K562 (cell line): ENCODE data around the gene ACACB. TPM values are rescaled to one million over a fixed set of nuclear protein-coding genes. Genes with fewer than 3 reads are reported as not detected.

Experiments used
- ATAC-seq: fragments of 200-7000 bp; cut with Tn5 transposase; 3 replicates; pipeline ENCODE4 v1.9.1; 2020; ENCODE audit warnings: moderate library complexity
- BruUV-seq: library from RNA; stranded (reverse); fragments of 400-500 nt; replicated peaks from 2 replicates; lab custom pipeline; 2021; lab: Mats Ljungman, UMichigan
- CTCF ChIA-PET: fragments of 300-600 bp; formaldehyde crosslinking; extraction: SDS; loops from one replicate; lab custom pipeline; 2021; ENCODE audit warnings: low intra/inter-chr PET ratio; lab: Yijun Ruan, JAX
- POLR2A ChIA-PET: fragments of 300-600, 350-650 bp; sonication (Branson Sonifier 250); formaldehyde crosslinking; extraction: SDS; loops from one replicate; lab custom pipeline; 2021; ENCODE audit warnings: antibody characterized with exemption, inconsistent platforms; lab: Yijun Ruan, JAX
- DNase-seq, 4 experiments: peaks; one replicate each; pipeline versions ENCODE4 v3.0.0 to v3.0.0-alpha.2; 2011 to 2018; ENCODE audit warnings: low spot score in 3 of 4, mixed read lengths in 3 of 4; ENCODE audit errors: extremely low read depth in 1 of 4
- FAIRE-seq: peaks from 2 replicates; lab custom pipeline; 2011; peaks lifted over from hg19 to GRCh38; lab: Jason Lieb, UNC
- H2AFZ ChIP-seq: 2 replicates; pipeline ENCODE4 v1.6.0; 2011; ENCODE audit warnings: low read depth, low read length, control low read depth, inconsistent platforms
- H3K27ac ChIP-seq: fragments of 200-600 bp; 3 replicates; pipeline ENCODE4 v1.8.0; 2011; ENCODE audit warnings: low read depth, mild to moderate bottlenecking, control low read depth, inconsistent platforms, low read length, moderate library complexity, mixed read lengths; ENCODE audit errors: extremely low read depth
- H3K27me3 ChIP-seq, 2 experiments: fragments of 300-600 bp in 1 of 2; 2 replicates in 1 of 2; 3 replicates in 1 of 2; pipeline versions ENCODE4 v1.6.0 to v1.8.0; 2011; ENCODE audit warnings: inconsistent platforms in 2 of 2, low read length in 2 of 2, mild to moderate bottlenecking in 1 of 2, mixed read lengths in 1 of 2, moderate library complexity in 1 of 2; ENCODE audit not compliant: control insufficient read depth in 2 of 2, insufficient read depth in 2 of 2
- H3K36me3 ChIP-seq: fragments of 300-600 bp; 3 replicates; pipeline ENCODE4 v1.8.0; 2011; ENCODE audit warnings: mild to moderate bottlenecking, low read length, inconsistent platforms; ENCODE audit not compliant: control insufficient read depth, insufficient read depth
- H3K4me1 ChIP-seq, 2 experiments: fragments of 200-600 bp in 1 of 2; replicated peaks in 1 of 2; 2 replicates in 1 of 2; 3 replicates in 1 of 2; pipeline versions ENCODE4 v1.5.1 to v1.8.0; 2011; ENCODE audit warnings: inconsistent platforms in 2 of 2, low read length in 2 of 2, mild to moderate bottlenecking in 1 of 2, mixed read lengths in 1 of 2, moderate library complexity in 1 of 2; ENCODE audit not compliant: control insufficient read depth in 2 of 2, insufficient read depth in 2 of 2
- H3K4me2 ChIP-seq: 2 replicates; pipeline ENCODE4 v1.6.1; 2011; ENCODE audit warnings: low read length, control low read depth, inconsistent platforms, mixed read lengths; ENCODE audit not compliant: insufficient read depth
- H3K4me3 ChIP-seq: fragments of 200-600 bp; sonication (generic), shearing (Covaris generic); 2 replicates; pipeline ENCODE4 v1.5.1; 2016; ENCODE audit warnings: control low read depth, inconsistent platforms
- H3K79me2 ChIP-seq: fragments of 200-600 bp; 3 replicates; pipeline ENCODE4 v1.8.0; 2011; ENCODE audit warnings: low read length, inconsistent platforms; ENCODE audit not compliant: control insufficient read depth, insufficient read depth
- H3K9ac ChIP-seq, 2 experiments: 2 replicates each; pipeline versions ENCODE4 v1.6.0 to v1.6.1; 2011; ENCODE audit warnings: low read depth in 2 of 2, low read length in 2 of 2, control low read depth in 1 of 2, inconsistent platforms in 1 of 2, mild to moderate bottlenecking in 1 of 2, mixed read lengths in 1 of 2; ENCODE audit not compliant: insufficient read depth in 1 of 2
- H3K9me1 ChIP-seq: one replicate; pipeline ENCODE4 v1.6.0; 2011; ENCODE audit warnings: inconsistent platforms, mild to moderate bottlenecking, low read length, moderate library complexity; ENCODE audit not compliant: control insufficient read depth, insufficient read depth
- H3K9me3 ChIP-seq: replicated peaks from 2 replicates; pipeline ENCODE4 v1.5.1; 2011; ENCODE audit warnings: low read depth, low read length, inconsistent platforms; ENCODE audit not compliant: control insufficient read depth, insufficient read depth
- H4K20me1 ChIP-seq: replicated peaks from 2 replicates; pipeline ENCODE4 v1.6.1; 2011; ENCODE audit warnings: low read length, inconsistent platforms, mixed read lengths; ENCODE audit not compliant: control insufficient read depth, insufficient read depth
- ATF1 ChIP-seq, 2 experiments: fragments of 450-650 bp in 1 of 2; IDR thresholded peaks; 2 replicates each; pipeline ENCODE4 v1.6.1; 2016; ENCODE audit warnings: missing compliant biosample characterization in 1 of 2, missing genetic modification characterization in 1 of 2
- BRD9 ChIP-seq: fragments of 450-650 bp; IDR thresholded peaks from 2 replicates; pipeline ENCODE4 v1.6.1; 2018; ENCODE audit warnings: low read depth; ENCODE audit not compliant: partially characterized antibody
- CBX2 ChIP-seq: fragments of 200-600 bp; sonication (generic); IDR thresholded peaks from one replicate; pipeline ENCODE4 v1.6.1; 2012; ENCODE audit warnings: mild to moderate bottlenecking, low read length, inconsistent platforms; ENCODE audit not compliant: insufficient read depth, poor library complexity, severe bottlenecking
- HLTF ChIP-seq: fragments of 450-650 bp; IDR thresholded peaks from 2 replicates; pipeline ENCODE4 v1.6.1; 2016
- IRF2 ChIP-seq: sonication (generic); formaldehyde crosslinking; IDR thresholded peaks from 2 replicates; pipeline ENCODE4 v1.8.1; 2022; ENCODE audit warnings: mild to moderate bottlenecking, missing genetic modification reagents
- KDM1A ChIP-seq, 2 experiments: fragments of 450-650 bp; IDR thresholded peaks; 2 replicates each; pipeline ENCODE4 v1.6.1; 2016; ENCODE audit warnings: mild to moderate bottlenecking in 2 of 2
- NUFIP1 ChIP-seq: fragments of 450-650 bp; IDR thresholded peaks from 2 replicates; pipeline ENCODE4 v1.6.1; 2018; ENCODE audit not compliant: partially characterized antibody
- PML ChIP-seq: IDR thresholded peaks from 2 replicates; pipeline ENCODE4 v1.6.1; 2012; ENCODE audit warnings: low read length, inconsistent platforms
- RUNX1 ChIP-seq: sonication (generic); IDR thresholded peaks from 2 replicates; pipeline ENCODE4 v1.6.1; 2016; ENCODE audit warnings: antibody characterized with exemption, low read depth
- SMAD3 ChIP-seq: fragments of 450-650 bp; formaldehyde crosslinking; conservative IDR thresholded peaks from 2 replicates; pipeline ENCODE4 v1.4.0; 2020; ENCODE audit warnings: mild to moderate bottlenecking
- TBL1XR1 ChIP-seq, 2 experiments: IDR thresholded peaks; 2 replicates each; pipeline ENCODE4 v1.6.1; 2012; ENCODE audit warnings: improper control_type of control experiment in 2 of 2, low read length in 2 of 2, mild to moderate bottlenecking in 1 of 2
- TBP ChIP-seq: optimal IDR thresholded peaks from 2 replicates; pipeline ENCODE3; 2011; ENCODE audit warnings: low read depth, low read length, improper control_type of control experiment
- TCFL5 ChIP-seq: fragments of 250-450 bp; sonication (Bioruptor Pico); conservative IDR thresholded peaks from 2 replicates; pipeline ENCODE4 v1.6.1; 2021; ENCODE audit warnings: mild to moderate bottlenecking, moderate library complexity, matching md5 sums
- YBX1 ChIP-seq: fragments of 450-650 bp; IDR thresholded peaks from 2 replicates; pipeline ENCODE4 v1.7.1; 2016; ENCODE audit warnings: mild to moderate bottlenecking
- ZNF324 ChIP-seq: fragments of 250-450 bp; sonication (Bioruptor Pico); IDR thresholded peaks from 2 replicates; pipeline ENCODE4 v1.4.0; 2020; ENCODE audit warnings: mild to moderate bottlenecking
- WGBS: fragments of 100-300 bp; shearing (Covaris generic); methylation state at CpG from one replicate; pipeline ENCODE4 v1.1.6; 2016; ENCODE audit warnings: low coverage, mixed read lengths; ENCODE audit not compliant: insufficient coverage; ENCODE audit errors: missing lambda C conversion rate; 5-methylcytosine and 5-hydroxymethylcytosine counted together
- in situ Hi-C: fragments of 300-500 bp; cut with MboI; formaldehyde crosslinking; loops from 4 replicates; pipeline ENCODE4 v1.15.0; 2018; ENCODE audit warnings: inconsistent platforms, mixed read lengths
- intact Hi-C: fragments of 100-400 bp; cut with micrococcal nuclease; formaldehyde crosslinking; loops from 2 replicates; pipeline ENCODE4 v1.14.2; 2022
- polyA plus RNA-seq, 8 experiments: library from polyadenylated mRNA; depleted of rRNA in 4 of 8; stranded (reverse) in 5 of 8; unstranded in 3 of 8; fragments of >200 nt; fragmentation: Nextera tagmentation in 2 of 8; fragmentation: Illumina TruSeq in 1 of 8; extraction: Ambion mirVana in 2 of 8; extraction: Trizol in 1 of 8; gene quantifications; 2 replicates each; pipeline versions ENCODE4 v1.2.1 to v1.2.3, GENCODE V29; 2011 to 2014; ENCODE audit warnings: inconsistent platforms in 1 of 8, missing spikeins in 1 of 8
- total RNA-seq, 7 experiments: library from RNA; depleted of rRNA in 6 of 7; stranded (reverse); fragments of >200 nt in 6 of 7; fragmentation: Illumina TruSeq in 2 of 7; extraction: Trizol in 2 of 7; gene quantifications; 2 replicates each; pipeline versions ENCODE4 v1.2.1 to v1.2.3, GENCODE V29; 2011 to 2021; ENCODE audit warnings: low replicate concordance in 1 of 7
- TF ChIP-seq, protein P1 (sequence below): fragments of 450-650 bp; IDR thresholded peaks from 2 replicates; pipeline ENCODE4 v1.6.1; 2016; ENCODE audit warnings: borderline replicate concordance
- TF ChIP-seq, protein P2 (sequence below): fragments of 250-450 bp; sonication (Bioruptor Pico); IDR thresholded peaks from 2 replicates; pipeline ENCODE4 v1.5.0; 2021; ENCODE audit warnings: mild to moderate bottlenecking, borderline replicate concordance
- TF ChIP-seq, protein P3 (sequence below): sonication (generic); formaldehyde crosslinking; IDR thresholded peaks from 2 replicates; pipeline ENCODE4 v1.8.1; 2023; ENCODE audit warnings: mild to moderate bottlenecking, missing genetic modification reagents

Gene ACACB
- total and polyA plus RNA-seq, 9 of the 15 experiments (the other 6 are each of a cell fraction or from before 2014, with no cell fraction given), result 0.10 to 2.5 (median 0.83) TPM

DNA sequence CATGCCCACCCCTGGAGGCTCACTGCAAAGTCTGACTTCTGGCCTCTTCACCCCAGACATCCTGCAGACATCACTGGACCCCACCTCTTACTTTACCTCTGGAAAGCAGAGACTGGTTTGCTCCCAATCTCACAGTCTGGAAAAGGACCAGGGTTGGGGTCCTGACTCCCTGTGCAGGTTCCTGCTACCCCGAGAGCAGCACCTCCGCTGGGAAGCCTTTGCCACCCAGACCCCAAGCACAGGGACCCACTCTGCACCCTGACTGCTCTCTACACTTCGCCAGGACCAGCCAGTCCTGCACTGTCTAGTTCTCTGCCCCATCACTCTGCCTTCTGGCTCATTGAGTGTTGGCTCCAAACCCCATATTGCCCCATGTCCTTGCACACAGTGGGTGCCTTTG is 176.7 kb downstream of the ACACB start:
- no peak overlapping the region for H3K4me2 ChIP-seq
- POLR2A ChIA-PET, result no interaction called here
- H3K9me1 ChIP-seq, result no peaks in the 10 kb centered on the region
- H3K4me1 ChIP-seq, result peaks cover 0 to 10% of the 10 kb centered on the region in 2 experiments; a peak in 2 of 5 replicates
- FAIRE-seq, result no peak
- 0% methylated on average over 3 of the region's 3 CpGs for WGBS
- no peak overlapping the region for H3K9ac ChIP-seq
- H4K20me1 ChIP-seq, result peaks cover 4% of the 10 kb centered on the region
- H2AFZ ChIP-seq, result no peak overlapping the region
- ATAC-seq, result peak; percentile 26; the same call in 1 of the 3 replicates
- H3K36me3 ChIP-seq, result no peaks in the 10 kb centered on the region
- no peaks in the 10 kb centered on the region for H3K79me2 ChIP-seq
- H3K9me3 ChIP-seq, result no peaks in the 10 kb centered on the region
- TF ChIP-seq TBL1XR1 (IDR thresholded peaks at IDR 0.05; ENCODE audit: low read length in 2 of 2) (no peak), ATF1 (CRISPR knock-in tag; IDR thresholded peaks at IDR 0.05) (no peak), ATF1 (tag; IDR thresholded peaks at IDR 0.05) (no peak), IRF2 (no peak), YBX1 (no peak), TBP (no peak), NUFIP1 (no peak), CBX2 (no peak), PML (no peak), BRD9 (no peak), RUNX1 (no peak), TCFL5 (CRISPR knock-in tag) (no peak), HLTF (no peak), KDM1A (IDR thresholded peaks at IDR 0.05) (no peak), ZNF324 (CRISPR knock-in tag) (no peak), SMAD3 (CRISPR knock-in tag) (no peak)
- TF ChIP-seq, protein P1, sequence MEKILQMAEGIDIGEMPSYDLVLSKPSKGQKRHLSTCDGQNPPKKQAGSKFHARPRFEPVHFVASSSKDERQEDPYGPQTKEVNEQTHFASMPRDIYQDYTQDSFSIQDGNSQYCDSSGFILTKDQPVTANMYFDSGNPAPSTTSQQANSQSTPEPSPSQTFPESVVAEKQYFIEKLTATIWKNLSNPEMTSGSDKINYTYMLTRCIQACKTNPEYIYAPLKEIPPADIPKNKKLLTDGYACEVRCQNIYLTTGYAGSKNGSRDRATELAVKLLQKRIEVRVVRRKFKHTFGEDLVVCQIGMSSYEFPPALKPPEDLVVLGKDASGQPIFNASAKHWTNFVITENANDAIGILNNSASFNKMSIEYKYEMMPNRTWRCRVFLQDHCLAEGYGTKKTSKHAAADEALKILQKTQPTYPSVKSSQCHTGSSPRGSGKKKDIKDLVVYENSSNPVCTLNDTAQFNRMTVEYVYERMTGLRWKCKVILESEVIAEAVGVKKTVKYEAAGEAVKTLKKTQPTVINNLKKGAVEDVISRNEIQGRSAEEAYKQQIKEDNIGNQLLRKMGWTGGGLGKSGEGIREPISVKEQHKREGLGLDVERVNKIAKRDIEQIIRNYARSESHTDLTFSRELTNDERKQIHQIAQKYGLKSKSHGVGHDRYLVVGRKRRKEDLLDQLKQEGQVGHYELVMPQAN, result no peak
- TF ChIP-seq, protein P2, sequence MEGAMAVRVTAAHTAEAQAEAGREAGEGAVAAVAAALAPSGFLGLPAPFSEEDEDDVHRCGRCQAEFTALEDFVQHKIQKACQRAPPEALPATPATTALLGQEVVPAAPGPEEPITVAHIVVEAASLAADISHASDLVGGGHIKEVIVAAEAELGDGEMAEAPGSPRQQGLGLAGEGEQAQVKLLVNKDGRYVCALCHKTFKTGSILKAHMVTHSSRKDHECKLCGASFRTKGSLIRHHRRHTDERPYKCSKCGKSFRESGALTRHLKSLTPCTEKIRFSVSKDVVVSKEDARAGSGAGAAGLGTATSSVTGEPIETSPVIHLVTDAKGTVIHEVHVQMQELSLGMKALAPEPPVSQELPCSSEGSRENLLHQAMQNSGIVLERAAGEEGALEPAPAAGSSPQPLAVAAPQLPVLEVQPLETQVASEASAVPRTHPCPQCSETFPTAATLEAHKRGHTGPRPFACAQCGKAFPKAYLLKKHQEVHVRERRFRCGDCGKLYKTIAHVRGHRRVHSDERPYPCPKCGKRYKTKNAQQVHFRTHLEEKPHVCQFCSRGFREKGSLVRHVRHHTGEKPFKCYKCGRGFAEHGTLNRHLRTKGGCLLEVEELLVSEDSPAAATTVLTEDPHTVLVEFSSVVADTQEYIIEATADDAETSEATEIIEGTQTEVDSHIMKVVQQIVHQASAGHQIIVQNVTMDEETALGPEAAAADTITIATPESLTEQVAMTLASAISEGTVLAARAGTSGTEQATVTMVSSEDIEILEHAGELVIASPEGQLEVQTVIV, result no peak
- TF ChIP-seq, protein P3, sequence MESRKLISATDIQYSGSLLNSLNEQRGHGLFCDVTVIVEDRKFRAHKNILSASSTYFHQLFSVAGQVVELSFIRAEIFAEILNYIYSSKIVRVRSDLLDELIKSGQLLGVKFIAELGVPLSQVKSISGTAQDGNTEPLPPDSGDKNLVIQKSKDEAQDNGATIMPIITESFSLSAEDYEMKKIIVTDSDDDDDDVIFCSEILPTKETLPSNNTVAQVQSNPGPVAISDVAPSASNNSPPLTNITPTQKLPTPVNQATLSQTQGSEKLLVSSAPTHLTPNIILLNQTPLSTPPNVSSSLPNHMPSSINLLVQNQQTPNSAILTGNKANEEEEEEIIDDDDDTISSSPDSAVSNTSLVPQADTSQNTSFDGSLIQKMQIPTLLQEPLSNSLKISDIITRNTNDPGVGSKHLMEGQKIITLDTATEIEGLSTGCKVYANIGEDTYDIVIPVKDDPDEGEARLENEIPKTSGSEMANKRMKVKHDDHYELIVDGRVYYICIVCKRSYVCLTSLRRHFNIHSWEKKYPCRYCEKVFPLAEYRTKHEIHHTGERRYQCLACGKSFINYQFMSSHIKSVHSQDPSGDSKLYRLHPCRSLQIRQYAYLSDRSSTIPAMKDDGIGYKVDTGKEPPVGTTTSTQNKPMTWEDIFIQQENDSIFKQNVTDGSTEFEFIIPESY (CRISPR knock-in tag), result no peak
- in situ Hi-C loops, result no loop called here
- intact Hi-C loops, result no loop called here
- DNase-seq, result no peak
- peaks cover 8 to 59% of the 10 kb centered on the region in 2 experiments; a peak in 4 of 5 replicates for H3K27me3 ChIP-seq
- H3K27ac ChIP-seq, result no peak overlapping the region
- CTCF ChIA-PET, result no interaction called here
- H3K4me3 ChIP-seq, result no peak overlapping the region
- BruUV-seq, result no TSS peak
